Activated naive CD4-positive, alpha-beta T cell treated with anti-CD3 and anti-CD28 coated beads, Interleukin-2, amount 10 ng/mL, durations not matched to agents 7 days and 5 days (primary cell): Measurements from ENCODE around the gene ARHGAP30.
A peak's percentile ranks its signal among the peaks of the same experiment; 100 is the strongest.

Experiments
- CTCF ChIA-PET: fragments of 350-600 bp; sonication (Branson Sonifier 250); formaldehyde crosslinking; loops from one replicate; lab custom pipeline; 2021; ENCODE audit warnings: antibody characterized with exemption; lab: Charles Lee
- DNase-seq: peaks from one replicate; pipeline ENCODE4 v3.0.0-alpha.2; 2020
- H3K27ac Mint-ChIP-seq: one replicate; pipeline ENCODE4 v1.8.0; 2021; ENCODE audit warnings: mild to moderate bottlenecking, moderate library complexity, mixed read lengths
- H3K27me3 Mint-ChIP-seq: one replicate; pipeline ENCODE4 v1.8.0; 2021; ENCODE audit warnings: mild to moderate bottlenecking, mixed read lengths
- H3K36me3 Mint-ChIP-seq: one replicate; pipeline ENCODE4 v1.8.0; 2021; ENCODE audit warnings: mixed read lengths
- H3K4me1 Mint-ChIP-seq: one replicate; pipeline ENCODE4 v1.8.0; 2021; ENCODE audit warnings: mixed read lengths
- H3K4me3 Mint-ChIP-seq: one replicate; pipeline ENCODE4 v1.8.0; 2021; ENCODE audit warnings: mild to moderate bottlenecking, moderate library complexity, mixed read lengths
- H3K9me3 Mint-ChIP-seq: one replicate; pipeline ENCODE4 v1.8.0; 2021; ENCODE audit warnings: mixed read lengths

Gene ARHGAP30

GRCh38 chr1:161096530-161096929 is 26.8 kb upstream of the ARHGAP30 start:
- H3K9me3 Mint-ChIP-seq = no peaks in the 10 kb centered on the region
- H3K4me3 Mint-ChIP-seq = no peak overlapping the region
- peaks cover 18% of the 10 kb centered on the region for H3K36me3 Mint-ChIP-seq
- CTCF ChIA-PET = interaction anchor here (0.8 to 9.6 kb wide), 17 partner anchors 9 to 262 kb away, joined by 3 to 196 read pairs (median 7); partner anchors contain the start of genes ARHGAP30, F11R, TSTD1 and USF1
- H3K27me3 Mint-ChIP-seq = peaks cover 41% of the 10 kb centered on the region
- DNase-seq = no peak
- peak overlapping the region; percentile 30 for H3K27ac Mint-ChIP-seq
- peaks cover 40% of the 10 kb centered on the region for H3K4me1 Mint-ChIP-seq

- H3K27ac Mint-ChIP-seq = no peak overlapping the region
- peaks cover 41% of the 10 kb centered on the region for H3K27me3 Mint-ChIP-seq
Observed at GRCh38 chr1:161096015-161096414, 26.3 kb upstream of the ARHGAP30 start.

GRCh38 chr1:161095230-161095629 is 25.5 kb upstream of the ARHGAP30 start:
- H3K4me1 Mint-ChIP-seq = peaks cover 49% of the 10 kb centered on the region
- H3K27ac Mint-ChIP-seq = peak overlapping the region; percentile 25

More at GRCh38 chr1:161096015-161096414, 26.3 kb upstream of the ARHGAP30 start:
- peaks cover 16% of the 10 kb centered on the region for H3K36me3 Mint-ChIP-seq
- DNase-seq = no peak
- CTCF ChIA-PET = interaction anchor here (1.3 to 9.6 kb wide), 11 partner anchors 9 to 100 kb away, joined by 3 to 196 read pairs (median 10); partner anchors contain the start of genes ARHGAP30, TSTD1 and USF1
- peaks cover 41% of the 10 kb centered on the region for H3K4me1 Mint-ChIP-seq
- no peaks in the 10 kb centered on the region for H3K9me3 Mint-ChIP-seq
- H3K4me3 Mint-ChIP-seq = no peak overlapping the region

DNA sequence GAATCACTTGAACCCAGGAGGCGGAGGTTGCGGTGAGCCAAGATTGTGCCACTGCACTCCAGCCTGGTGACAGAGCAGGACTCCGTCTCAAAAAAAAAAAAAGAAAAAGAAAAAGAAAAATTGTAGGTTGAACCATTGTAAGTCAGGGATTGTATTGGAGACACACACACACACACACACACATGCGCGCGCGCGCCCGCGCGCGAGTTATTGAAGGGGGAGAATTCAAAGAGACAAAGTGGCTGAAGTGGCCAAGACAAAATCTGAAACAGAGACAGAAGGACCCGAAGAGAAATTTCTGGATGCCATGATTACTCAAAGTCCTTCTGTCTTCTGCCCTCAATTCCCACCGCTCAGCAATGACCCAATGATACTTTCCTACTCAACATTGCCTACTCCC is 24.8 kb upstream of the ARHGAP30 start:
- Mint-ChIP-seq H3K4me3 (no peak overlapping the region), H3K9me3 (no peaks in the 10 kb centered on the region), H3K27ac (no peak overlapping the region), H3K4me1 (peaks cover 51% of the 10 kb centered on the region), H3K27me3 (peaks cover 41% of the 10 kb centered on the region), H3K36me3 (peaks cover 8% of the 10 kb centered on the region)
- CTCF ChIA-PET = interaction anchor here (0.9 to 9.6 kb wide), 5 partner anchors 18 to 105 kb away, joined by 3 to 196 read pairs (median 5); partner anchors contain the start of genes ARHGAP30 and TSTD1
- DNase-seq = no peak

More at GRCh38 chr1:161095230-161095629, 25.5 kb upstream of the ARHGAP30 start:
- H3K36me3 Mint-ChIP-seq = peaks cover 14% of the 10 kb centered on the region
- no peak overlapping the region for H3K4me3 Mint-ChIP-seq
- no peaks in the 10 kb centered on the region for H3K9me3 Mint-ChIP-seq
- CTCF ChIA-PET = interaction anchor here (0.9 to 9.6 kb wide), 5 partner anchors 19 to 106 kb away, joined by 3 to 196 read pairs (median 5); partner anchors contain the start of genes ARHGAP30 and TSTD1
- DNase-seq = no peak
- H3K27me3 Mint-ChIP-seq = peaks cover 41% of the 10 kb centered on the region

DNA sequence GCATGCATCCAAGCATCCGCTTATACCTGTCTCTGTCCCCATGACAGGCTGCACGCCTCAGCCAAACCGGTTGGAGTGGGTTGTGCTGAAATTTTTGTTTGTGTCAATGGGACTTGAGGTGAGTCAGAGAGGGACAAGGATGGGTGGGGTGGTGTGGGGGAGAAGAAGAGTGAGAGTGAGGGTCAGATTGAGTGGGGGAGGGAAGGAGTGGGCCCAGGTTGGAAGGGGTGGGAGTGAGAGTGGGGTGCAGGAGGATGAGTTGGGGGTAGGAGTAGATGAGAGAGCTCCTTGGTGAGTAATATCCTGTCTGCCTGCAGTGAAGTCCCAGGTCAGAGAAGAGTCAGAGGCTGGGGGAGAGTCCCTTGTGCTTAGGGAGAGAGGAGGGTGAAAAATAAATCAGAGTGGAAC is 22.9 kb upstream of the ARHGAP30 start:
- DNase-seq = peak; percentile 34
- peaks cover 39% of the 10 kb centered on the region for H3K4me1 Mint-ChIP-seq
- H3K4me3 Mint-ChIP-seq = no peak overlapping the region
- H3K27ac Mint-ChIP-seq = no peak overlapping the region
- peaks cover 36% of the 10 kb centered on the region for H3K27me3 Mint-ChIP-seq
- H3K9me3 Mint-ChIP-seq = no peaks in the 10 kb centered on the region
- CTCF ChIA-PET = interaction anchor here (9.6 kb wide), 1 partner anchor 21 kb away, joined by 196 read pairs; the partner anchor contains the start of gene ARHGAP30
- no peaks in the 10 kb centered on the region for H3K36me3 Mint-ChIP-seq

DNA sequence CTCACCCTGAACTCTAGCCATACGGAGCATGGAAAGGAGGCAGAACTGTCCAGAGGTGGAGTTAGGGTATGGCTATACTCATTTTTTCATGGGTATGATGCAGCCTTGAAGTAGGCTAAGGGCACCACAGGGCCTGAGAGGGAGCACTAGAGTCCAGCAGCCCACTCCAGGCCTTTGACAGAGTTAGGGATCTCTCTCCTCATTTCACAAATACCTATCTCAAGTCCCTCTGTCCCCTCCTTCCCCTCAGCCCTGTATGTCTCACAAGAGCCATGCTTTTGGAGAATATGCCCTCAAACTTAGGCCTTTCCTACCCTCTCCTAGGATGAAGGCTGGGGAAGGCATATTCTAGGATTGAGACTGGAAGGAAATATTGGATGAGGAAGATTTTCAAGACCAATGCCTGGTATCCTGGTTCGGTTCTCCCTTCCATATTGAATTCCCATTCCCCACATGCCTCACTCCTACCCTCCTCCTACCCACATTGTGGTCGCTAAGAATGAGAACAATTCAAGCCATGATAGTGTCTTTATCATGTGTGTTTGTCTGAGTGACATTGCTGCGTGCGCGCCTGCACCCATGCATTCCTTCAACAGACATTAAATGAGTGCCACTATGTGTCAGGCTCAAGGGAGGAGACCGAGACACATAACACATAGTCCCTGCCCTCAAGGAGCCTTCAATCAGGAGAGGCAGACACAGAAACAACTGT is 22.3 kb upstream of the ARHGAP30 start:
- Mint-ChIP-seq H3K27me3 (peaks cover 36% of the 10 kb centered on the region), H3K27ac (no peak overlapping the region), H3K4me3 (no peak overlapping the region), H3K36me3 (no peaks in the 10 kb centered on the region), H3K4me1 (peaks cover 32% of the 10 kb centered on the region), H3K9me3 (no peaks in the 10 kb centered on the region)
- no peak for DNase-seq
- CTCF ChIA-PET = interaction anchor here (9.6 kb wide), 1 partner anchor 20 kb away, joined by 196 read pairs; the partner anchor contains the start of gene ARHGAP30

GRCh38 chr1:161091093-161091492 is 21.4 kb upstream of the ARHGAP30 start:
- H3K27ac Mint-ChIP-seq = no peak overlapping the region
- CTCF ChIA-PET = interaction anchor here (1.4 kb wide), 1 partner anchor 20 kb away, joined by 7 read pairs; no protein-coding TSS in a partner anchor
- H3K4me3 Mint-ChIP-seq = no peak overlapping the region
- no peak for DNase-seq
- H3K36me3 Mint-ChIP-seq = no peaks in the 10 kb centered on the region
- H3K4me1 Mint-ChIP-seq = peaks cover 28% of the 10 kb centered on the region
- no peaks in the 10 kb centered on the region for H3K9me3 Mint-ChIP-seq
- H3K27me3 Mint-ChIP-seq = peaks cover 37% of the 10 kb centered on the region

DNA sequence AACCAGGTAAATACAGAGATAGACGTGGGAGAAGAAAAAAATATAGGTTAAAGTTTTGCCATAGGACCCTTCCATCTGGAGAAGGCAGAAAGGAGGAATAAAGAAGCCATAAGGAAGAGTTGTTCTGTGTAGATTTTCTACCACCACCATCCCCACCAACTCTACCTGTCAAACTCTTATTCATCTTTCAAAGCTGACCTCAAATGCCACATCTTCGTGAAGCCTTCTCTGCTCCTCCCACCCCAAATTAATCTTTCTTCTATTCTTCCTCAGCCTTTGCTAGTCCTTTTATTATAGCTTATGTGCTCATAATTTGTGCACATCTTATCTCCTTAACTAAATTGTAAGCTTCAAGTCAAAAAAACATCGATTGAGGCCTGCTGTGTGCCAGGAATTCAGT is 20.9 kb upstream of the ARHGAP30 start:
- H3K4me3 Mint-ChIP-seq = no peak overlapping the region
- no peak overlapping the region for H3K27ac Mint-ChIP-seq
- no peak for DNase-seq
- peaks cover 28% of the 10 kb centered on the region for H3K4me1 Mint-ChIP-seq
- peaks cover 38% of the 10 kb centered on the region for H3K27me3 Mint-ChIP-seq
- H3K36me3 Mint-ChIP-seq = no peaks in the 10 kb centered on the region
- no peaks in the 10 kb centered on the region for H3K9me3 Mint-ChIP-seq
- CTCF ChIA-PET = interaction anchor here (0.5 to 1.4 kb wide), 2 partner anchors 19 to 28 kb away, joined by 3 to 7 read pairs; no protein-coding TSS in a partner anchor

- peaks cover 28% of the 10 kb centered on the region for H3K4me1 Mint-ChIP-seq
- H3K27me3 Mint-ChIP-seq = peaks cover 38% of the 10 kb centered on the region
- H3K9me3 Mint-ChIP-seq = no peaks in the 10 kb centered on the region
- no peak for DNase-seq
- H3K4me3 Mint-ChIP-seq = no peak overlapping the region
- H3K27ac Mint-ChIP-seq = no peak overlapping the region
- CTCF ChIA-PET = interaction anchor here (1.4 to 1.8 kb wide), 2 partner anchors 8 to 18 kb away, joined by 7 to 9 read pairs; partner anchors contain the start of gene KLHDC9
- no peaks in the 10 kb centered on the region for H3K36me3 Mint-ChIP-seq
Observed at GRCh38 chr1:161089938-161090337, 20.2 kb upstream of the ARHGAP30 start.

DNA sequence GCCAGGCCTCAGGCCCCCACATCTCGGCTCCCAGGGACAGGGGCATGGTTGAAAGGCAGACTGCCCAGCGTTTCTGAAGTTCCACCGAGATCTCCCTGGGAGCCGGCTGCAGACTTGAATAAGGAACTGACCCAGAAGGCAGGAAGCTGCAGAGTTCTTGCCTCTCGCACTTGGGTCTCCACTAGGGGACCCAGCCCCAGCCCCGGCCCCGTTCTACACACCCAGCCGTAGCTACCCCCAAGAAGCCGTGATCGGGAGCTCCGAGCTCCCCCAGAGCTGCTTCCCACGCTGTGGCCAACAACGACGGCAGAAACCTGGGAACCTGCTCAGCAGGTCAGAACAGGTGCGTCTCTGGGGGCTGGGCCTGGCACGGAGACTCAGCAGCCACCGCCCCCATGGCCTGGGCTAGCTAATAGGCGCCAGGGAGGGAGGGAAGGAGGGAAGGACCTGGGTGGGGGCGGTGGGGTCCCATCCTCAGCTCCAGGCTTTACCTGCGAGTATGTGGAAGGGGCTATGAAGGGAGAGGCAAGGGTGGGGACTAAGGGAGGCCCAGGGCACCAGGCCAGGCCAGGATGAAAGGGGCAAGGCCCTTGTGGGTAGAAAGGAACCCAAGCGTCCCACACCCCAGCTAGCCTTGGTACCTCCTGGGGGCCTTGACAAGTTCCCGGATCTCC is 19.7 kb upstream of the ARHGAP30 start, which contains the start of gene NECTIN4:
Gene NECTIN4, minus strand, starts transcription at position 308 of the 674 bp plus-strand sequence. Its CDS starts 262 bp downstream, at position 46.
- H3K36me3 Mint-ChIP-seq = no peaks in the 10 kb centered on the region
- DNase-seq = no peak
- no peak within 1 kb of the TSS for H3K27ac Mint-ChIP-seq
- CTCF ChIA-PET = interaction anchor here (1.3 to 1.8 kb wide), 2 partner anchors 8 to 19 kb away, joined by 4 to 9 read pairs; partner anchors contain the start of gene KLHDC9
- H3K4me3 Mint-ChIP-seq = no peak within 1 kb of the TSS
- H3K4me1 Mint-ChIP-seq = peaks cover 28% of the 10 kb centered on the region
- H3K27me3 Mint-ChIP-seq = peaks cover 38% of the 10 kb centered on the region
- no peaks in the 10 kb centered on the region for H3K9me3 Mint-ChIP-seq

- H3K4me3 Mint-ChIP-seq = no peak overlapping the region
- H3K4me1 Mint-ChIP-seq = peaks cover 26% of the 10 kb centered on the region
- DNase-seq = no peak
- no peaks in the 10 kb centered on the region for H3K36me3 Mint-ChIP-seq
- H3K27ac Mint-ChIP-seq = no peak overlapping the region
- H3K9me3 Mint-ChIP-seq = no peaks in the 10 kb centered on the region
- H3K27me3 Mint-ChIP-seq = peaks cover 34% of the 10 kb centered on the region
- CTCF ChIA-PET = interaction anchor here (1.3 to 1.8 kb wide), 2 partner anchors 9 to 18 kb away, joined by 4 to 9 read pairs; partner anchors contain the start of gene KLHDC9
Observed at GRCh38 chr1:161088587-161089110, 19.0 kb upstream of the ARHGAP30 start.

GRCh38 chr1:161086457-161086856 is 16.8 kb upstream of the ARHGAP30 start:
- Mint-ChIP-seq H3K36me3 (no peaks in the 10 kb centered on the region), H3K9me3 (no peaks in the 10 kb centered on the region), H3K4me1 (peaks cover 11% of the 10 kb centered on the region), H3K27ac (no peak overlapping the region), H3K4me3 (no peak overlapping the region), H3K27me3 (peaks cover 38% of the 10 kb centered on the region)
- no peak for DNase-seq
- CTCF ChIA-PET = interaction anchor here (1.0 to 3.1 kb wide), 3 partner anchors 11 to 31 kb away, joined by 3 to 20 read pairs (median 9); no protein-coding TSS in a partner anchor

DNA sequence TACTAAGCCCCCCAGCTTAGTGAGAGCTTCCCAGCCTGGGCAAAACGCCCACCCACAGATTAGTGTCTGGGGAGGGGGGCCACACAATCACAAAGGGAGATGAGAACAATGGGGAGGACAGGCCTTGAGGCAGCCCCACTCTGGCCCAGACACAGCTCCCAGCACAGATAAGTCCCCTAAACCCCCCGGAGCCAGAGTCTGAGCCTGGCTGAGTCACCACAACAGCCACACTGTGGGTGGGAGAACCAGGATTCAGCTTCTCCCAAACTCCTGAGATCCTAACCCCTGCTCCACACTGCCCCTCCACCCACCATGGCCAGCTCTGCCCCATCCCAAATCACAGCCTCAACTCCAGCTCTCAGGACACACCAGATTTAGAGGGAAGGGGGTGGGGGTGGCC is 15.5 kb upstream of the ARHGAP30 start:
- H3K4me1 Mint-ChIP-seq = peaks cover 1% of the 10 kb centered on the region
- CTCF ChIA-PET = interaction anchor here (0.5 to 3.1 kb wide), 4 partner anchors 12 to 805 kb away, joined by 3 to 20 read pairs (median 5); partner anchors contain the start of gene KLHDC9

More for the DNA sequence above, 15.5 kb upstream of the ARHGAP30 start:
- no peak for DNase-seq
- Mint-ChIP-seq H3K27ac (no peak overlapping the region), H3K27me3 (peaks cover 42% of the 10 kb centered on the region), H3K36me3 (no peaks in the 10 kb centered on the region), H3K4me3 (no peak overlapping the region), H3K9me3 (no peaks in the 10 kb centered on the region)
